Measurements from ENCODE around the gene CA9. TPM values are rescaled to one million over a fixed set of nuclear protein-coding genes. Genes with fewer than 3 reads are reported as not detected.

Gene CA9
- total RNA-seq, 4 donors from 2014 or later, result not detected

GRCh38 chr9:35664531-35665470 lies 8.9 kb upstream of the CA9 start, which contains the start of gene ARHGEF39:
TSS of gene ARHGEF39 (minus strand) at chr9:35665195. CDS start at chr9:35665169, 26 bp downstream.
- intact Hi-C loops (cut with DNase I), result no loop called here
- peak in 1 of 6 experiments; percentile 17 for TF ChIP-seq CTCF (IDR thresholded peaks at IDR 0.05)
- TF ChIP-seq POLR2A (IDR thresholded peaks at IDR 0.05), result peak in 1 of 2 donors; percentile 53
- Histone ChIP-seq H3K4me1 (peaks cover 9 to 21% of the 10 kb centered on the region in 2 donors), H3K4me3 (replicated peaks in 1 of 3) (peak within 1 kb of the TSS; percentile 31 to 41 (median 38)), H3K9me3 (no peaks in the 10 kb centered on the region), H3K27me3 (no peaks in the 10 kb centered on the region), H3K27ac (peak within 1 kb of the TSS in 1 of 3 donors; percentile 15), H3K36me3 (peaks cover 0 to 4% of the 10 kb centered on the region in 2 donors)
- 26 to 31% methylated on average over 13 to 16 of the region's 58 CpGs for WGBS, 2 donors
- DNase-seq, result peak; percentile 74 to 78

GRCh38 chr9:35665471-35665818 lies 8.3 kb upstream of the CA9 start:
- Histone ChIP-seq H3K9me3 (no peaks in the 10 kb centered on the region), H3K4me3 (replicated peaks in 1 of 3) (peak overlapping the region in 2 of 3 donors; percentile 31 to 41), H3K4me1 (peaks cover 9 to 14% of the 10 kb centered on the region in 2 donors), H3K27ac (no peak overlapping the region), H3K27me3 (no peaks in the 10 kb centered on the region), H3K36me3 (peaks cover 0 to 4% of the 10 kb centered on the region in 2 donors)
- DNase-seq, result no peak
- 41 to 43% methylated on average over 5 of the region's 5 CpGs for WGBS, 2 donors
- TF ChIP-seq POLR2A (IDR thresholded peaks at IDR 0.05), result no peak
- no peak for TF ChIP-seq CTCF (IDR thresholded peaks at IDR 0.05)
- intact Hi-C loops (cut with DNase I), result no loop called here

DNA sequence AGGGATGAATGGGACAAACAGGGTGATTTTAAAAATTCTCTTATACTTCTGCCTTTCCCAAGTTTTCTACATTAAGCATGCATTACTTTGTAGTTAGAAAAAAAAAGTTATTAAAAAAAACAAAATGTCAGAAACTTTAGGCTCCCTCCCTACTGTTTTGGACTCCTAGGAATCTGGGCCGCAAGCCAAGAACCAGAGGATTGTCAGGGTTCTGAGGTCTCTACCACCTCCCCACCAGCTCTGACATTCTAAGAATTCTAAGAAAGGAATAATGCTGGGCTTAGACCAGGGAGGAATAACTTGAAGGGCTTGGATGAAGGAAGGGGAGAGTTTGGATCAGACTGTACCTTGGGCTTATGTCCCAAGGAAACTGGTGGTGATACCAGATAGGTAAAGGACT lies 7.7 kb upstream of the CA9 start:
- H3K27me3 ChIP-seq, result no peaks in the 10 kb centered on the region
- H3K36me3 ChIP-seq, result peaks cover 0 to under 1% of the 10 kb centered on the region in 2 donors
- intact Hi-C loops (cut with DNase I), result no loop called here
- WGBS, 2 donors, result 58 to 67% methylated on average over 1 of the region's 1 CpG
- H3K9me3 ChIP-seq, result no peaks in the 10 kb centered on the region
- no peak for TF ChIP-seq POLR2A (IDR thresholded peaks at IDR 0.05)
- no peak for TF ChIP-seq CTCF (IDR thresholded peaks at IDR 0.05)
- no peak overlapping the region for H3K27ac ChIP-seq
- H3K4me1 ChIP-seq, result peaks cover 9 to 11% of the 10 kb centered on the region in 2 donors
- H3K4me3 ChIP-seq (replicated peaks in 1 of 3), result no peak overlapping the region
- DNase-seq, result peak in 1 of 2 donors; percentile 39

DNA sequence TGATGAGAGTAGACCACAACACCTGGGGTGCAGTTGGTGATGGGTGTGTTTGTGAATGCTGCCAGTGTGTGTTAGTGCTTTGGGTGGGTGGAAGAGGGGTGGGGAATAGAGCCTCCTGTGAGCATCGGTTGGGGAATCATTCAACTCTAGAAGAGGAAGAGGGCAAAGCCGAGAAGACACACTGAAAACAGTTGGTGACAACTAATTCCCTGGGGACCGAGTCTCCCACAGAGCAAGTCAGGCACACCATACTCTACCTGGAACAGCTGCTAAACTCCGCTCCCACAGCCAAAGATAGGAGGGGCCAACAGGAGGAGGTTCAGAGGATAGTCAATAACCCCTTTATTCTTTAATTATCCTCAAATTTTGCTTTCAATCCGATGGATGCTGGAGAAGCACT lies 7.2 kb upstream of the CA9 start:
- no peaks in the 10 kb centered on the region for H3K36me3 ChIP-seq
- H3K27ac ChIP-seq, result no peak overlapping the region
- no peak overlapping the region for H3K4me3 ChIP-seq (replicated peaks in 1 of 3)
- no peaks in the 10 kb centered on the region for H3K9me3 ChIP-seq
- intact Hi-C loops (cut with DNase I), result no loop called here
- TF ChIP-seq CTCF (IDR thresholded peaks at IDR 0.05) (no peak), POLR2A (IDR thresholded peaks at IDR 0.05) (no peak)
- DNase-seq, result no peak
- WGBS, 2 donors, result 91% methylated on average over 5 of the region's 5 CpGs
- H3K4me1 ChIP-seq, result peaks cover 9 to 11% of the 10 kb centered on the region in 2 donors
- no peaks in the 10 kb centered on the region for H3K27me3 ChIP-seq

- Histone ChIP-seq H3K4me3 (replicated peaks in 1 of 3) (no peak overlapping the region), H3K9me3 (no peaks in the 10 kb centered on the region), H3K27me3 (no peaks in the 10 kb centered on the region), H3K4me1 (peaks cover 9 to 11% of the 10 kb centered on the region in 2 donors), H3K36me3 (no peaks in the 10 kb centered on the region), H3K27ac (no peak overlapping the region)
- 98 to 100% methylated on average over 3 of the region's 3 CpGs for WGBS, 2 donors
- TF ChIP-seq CTCF (IDR thresholded peaks at IDR 0.05) (no peak), POLR2A (IDR thresholded peaks at IDR 0.05) (no peak)
- intact Hi-C loops (cut with DNase I), result no loop called here
- DNase-seq, result no peak
Measured at GRCh38 chr9:35667939-35668338, 5.8 kb upstream of the CA9 start.
